ENCODE results near the gene TSPAN10. TPM values are rescaled to one million over a fixed set of nuclear protein-coding genes. Genes with fewer than 3 reads are reported as not detected.
A peak's percentile ranks its signal among the peaks of the same experiment; 100 is the strongest.

TSPAN10 gene
- total and polyA plus RNA-seq, 2 of the 4 experiments (the other 2 are of a cell fraction) = 1.4 to 4.5 TPM

DNA sequence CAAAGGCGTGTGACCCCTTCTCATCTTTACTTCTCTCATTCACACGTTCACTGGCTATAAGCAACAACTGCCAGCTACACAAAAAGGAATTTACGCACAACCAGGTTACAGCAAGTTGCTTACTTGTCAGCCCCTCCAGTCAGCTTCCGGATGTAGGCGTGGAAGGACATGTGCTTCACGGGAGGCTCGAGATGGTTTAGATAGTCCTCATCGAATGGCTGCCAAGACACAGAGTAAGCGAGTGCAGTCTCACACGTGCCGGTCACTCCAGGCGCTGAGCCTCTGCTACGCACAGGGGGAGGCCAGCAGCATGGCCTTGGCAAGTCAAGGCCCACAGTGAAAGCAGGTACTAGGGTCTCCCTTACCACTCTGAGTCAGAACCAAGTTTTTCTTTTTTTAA is 28.4 kb upstream of the TSPAN10 start:
- ChIA-PET POLR2A (ENCODE audit: unreplicated experiment) (no interaction called here), CTCF (no interaction called here)
- Histone ChIP-seq H2BK5ac (ENCODE audit: low read depth, low read length, poor library complexity, severe bottlenecking) (no peak overlapping the region), H3K27ac (ENCODE audit: insufficient read depth, low read length) (no peak overlapping the region), H3K4me3 (ENCODE audit: insufficient read depth, low read depth, low read length) (no peak overlapping the region), H3K9me3 (ENCODE audit: control insufficient read depth, insufficient read depth, low read length) (no peaks in the 10 kb centered on the region), H3K79me1 (ENCODE audit: low read depth in 1 of 2, low read length in 2 of 2) (peaks cover 27 to 75% of the 10 kb centered on the region in 2 experiments), H3K18ac (ENCODE audit: low read depth, low read length) (no peak overlapping the region), H4K20me1 (ENCODE audit: insufficient read depth, low read length) (peaks cover 57% of the 10 kb centered on the region), H3K9ac (ENCODE audit: low read depth, low read length) (no peak overlapping the region), H2BK20ac (ENCODE audit: low read depth, low read length) (no peak overlapping the region), H4K8ac (ENCODE audit: low read depth in 2 of 2, low read length in 2 of 2) (no peak overlapping the region), H3K36me3 (ENCODE audit: control insufficient read depth, insufficient read depth, low read length) (peaks cover 63% of the 10 kb centered on the region), H3K9me1 (ENCODE audit: insufficient read depth, low read length) (peaks cover 3% of the 10 kb centered on the region; the same call in 1 of the 2 replicates), H2AK9ac (replicated peaks; ENCODE audit: low read depth, low read length, poor library complexity) (peak overlapping the region; percentile 4), H2BK15ac (ENCODE audit: low read depth, low read length) (no peak overlapping the region), H3K4me1 (ENCODE audit: control insufficient read depth, insufficient read depth, low read length) (peaks cover 9% of the 10 kb centered on the region), H3K4ac (ENCODE audit: low read depth, low read length) (no peak overlapping the region), H4K5ac (ENCODE audit: low read depth, low read length) (no peak overlapping the region), H3K4me2 (ENCODE audit: low read depth, low read length) (no peak overlapping the region), H4K91ac (ENCODE audit: insufficient read depth, low read depth, low read length) (no peak overlapping the region), H3K23ac (ENCODE audit: low read depth, low read length) (no peak overlapping the region), H3K14ac (replicated peaks; ENCODE audit: low read depth, low read length) (no peak overlapping the region), H3K56ac (ENCODE audit: extremely low read depth, insufficient read depth, low read length) (no peak overlapping the region), H2BK120ac (ENCODE audit: low read depth, low read length) (no peak overlapping the region), H3K27me3 (ENCODE audit: control insufficient read depth, insufficient read depth, low read length) (no peaks in the 10 kb centered on the region), H2AFZ (replicated peaks; ENCODE audit: low read length, poor library complexity) (no peak overlapping the region), H2AK5ac (ENCODE audit: low read depth, low read length) (no peak overlapping the region)
- TF ChIP-seq RFX5 (IDR thresholded peaks at IDR 0.05; ENCODE audit: low read depth, low read length) (no peak), CTCF (conservative IDR thresholded peaks at IDR 0.05; ENCODE audit: low read depth, low read length) (no peak), ELK1 (IDR thresholded peaks at IDR 0.05; ENCODE audit: borderline replicate concordance, low read depth, low read length) (no peak), RCOR1 (IDR thresholded peaks at IDR 0.05; ENCODE audit: insufficient replicate concordance, low read length) (no peak), SMC3 (IDR thresholded peaks at IDR 0.05; ENCODE audit: low read depth, low read length) (no peak), RAD21 (IDR thresholded peaks at IDR 0.05; ENCODE audit: low read length) (no peak), BHLHE40 (IDR thresholded peaks at IDR 0.05; ENCODE audit: low read depth, low read length) (no peak), CEBPB (IDR thresholded peaks at IDR 0.05; ENCODE audit: low read depth, low read length) (no peak), MXI1 (IDR thresholded peaks at IDR 0.05; ENCODE audit: borderline replicate concordance, low read depth, low read length) (no peak), NFE2L2 (IDR thresholded peaks at IDR 0.05; ENCODE audit: low read depth, low read length) (no peak), POLR2A (IDR thresholded peaks at IDR 0.05; ENCODE audit: low read depth, low read length) (no peak), FOS (IDR thresholded peaks at IDR 0.05; ENCODE audit: low read depth, low read length) (no peak), CHD1 (IDR thresholded peaks at IDR 0.05; ENCODE audit: low read depth, low read length) (no peak)
- TF ChIP-seq, protein P1, sequence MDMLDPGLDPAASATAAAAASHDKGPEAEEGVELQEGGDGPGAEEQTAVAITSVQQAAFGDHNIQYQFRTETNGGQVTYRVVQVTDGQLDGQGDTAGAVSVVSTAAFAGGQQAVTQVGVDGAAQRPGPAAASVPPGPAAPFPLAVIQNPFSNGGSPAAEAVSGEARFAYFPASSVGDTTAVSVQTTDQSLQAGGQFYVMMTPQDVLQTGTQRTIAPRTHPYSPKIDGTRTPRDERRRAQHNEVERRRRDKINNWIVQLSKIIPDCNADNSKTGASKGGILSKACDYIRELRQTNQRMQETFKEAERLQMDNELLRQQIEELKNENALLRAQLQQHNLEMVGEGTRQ (IDR thresholded peaks at IDR 0.05; ENCODE audit: low read depth, low read length) = no peak
- no peak for ATAC-seq (ENCODE audit: low read depth)
- no peak for DNase-seq
- intact Hi-C loops (cut with micrococcal nuclease) (no loop called here), dilution Hi-C loops (cut with HindIII; ENCODE audit: low sequenced_read_pairs, unreplicated experiment) (no loop called here), in situ Hi-C loops (cut with MboI; ENCODE audit: low sequenced_read_pairs) (no loop called here)
- 98% methylated on average over 10 of the region's 13 CpGs; no CpG with 5 or more reads in 1 of the 2 experiments for WGBS, 2 experiments (ENCODE audit: extremely low coverage in 2 of 2, insufficient read length in 1 of 2)
- BruUV-seq (replicated peaks) = no TSS peak
